GM10266 (cell line): ENCODE results near the gene SHB.
A peak's percentile ranks its signal among the peaks of the same experiment; 100 is the strongest.

Experiments used
- DNase-seq: peaks from one replicate; pipeline ENCODE4 v3.0.0; 2012; ENCODE audit errors: extremely low spot score
- CTCF ChIP-seq: IDR thresholded peaks from 2 replicates; pipeline ENCODE4 v1.5.1; 2012; ENCODE audit warnings: mild to moderate bottlenecking, low read depth; ENCODE audit not compliant: control insufficient read depth, insufficient read depth; ENCODE audit errors: missing control alignments

The SHB gene

GRCh38 chr9:37923796-37924427 lies 145.1 kb downstream of the SHB start:
- no peak for TF ChIP-seq CTCF
- DNase-seq, result no peak

- no peak for TF ChIP-seq CTCF
- no peak for DNase-seq
Measured at GRCh38 chr9:37923118-37923795, 145.8 kb downstream of the SHB start.

GRCh38 chr9:37922363-37923117 lies 146.5 kb downstream of the SHB start:
- DNase-seq, result no peak
- TF ChIP-seq CTCF, result no peak

GRCh38 chr9:37921546-37922300 lies 147.3 kb downstream of the SHB start:
- no peak for DNase-seq
- TF ChIP-seq CTCF, result no peak

GRCh38 chr9:37921168-37921510 lies 147.9 kb downstream of the SHB start:
- TF ChIP-seq CTCF, result no peak
- no peak for DNase-seq

GRCh38 chr9:37920471-37921167 lies 148.4 kb downstream of the SHB start:
- peak; percentile 42 for DNase-seq
- no peak for TF ChIP-seq CTCF
